H4 (cell line): ENCODE results near the gene KRTAP4-3. TPM values are rescaled to one million over a fixed set of nuclear protein-coding genes. Genes with fewer than 3 reads are reported as not detected.
"Not testable (repeated sequence)": the region's sequence is repeated elsewhere in the genome, so short reads cannot be mapped to it uniquely, and the experiment has no call there.

ENCODE experiments used
- DNase-seq: peaks from one replicate; pipeline ENCODE4 v3.0.0-alpha.2; 2015; ENCODE audit warnings: low spot score
- total RNA-seq: library from RNA; depleted of rRNA; stranded (reverse); fragments of >200 nt; shearing (Covaris generic); gene quantifications from 2 replicates; pipeline ENCODE4 v1.2.3, GENCODE V29; 2014; rRNA removed

Gene KRTAP4-3
- total RNA-seq, 1 experiment from 2014 or later: not detected

DNA sequence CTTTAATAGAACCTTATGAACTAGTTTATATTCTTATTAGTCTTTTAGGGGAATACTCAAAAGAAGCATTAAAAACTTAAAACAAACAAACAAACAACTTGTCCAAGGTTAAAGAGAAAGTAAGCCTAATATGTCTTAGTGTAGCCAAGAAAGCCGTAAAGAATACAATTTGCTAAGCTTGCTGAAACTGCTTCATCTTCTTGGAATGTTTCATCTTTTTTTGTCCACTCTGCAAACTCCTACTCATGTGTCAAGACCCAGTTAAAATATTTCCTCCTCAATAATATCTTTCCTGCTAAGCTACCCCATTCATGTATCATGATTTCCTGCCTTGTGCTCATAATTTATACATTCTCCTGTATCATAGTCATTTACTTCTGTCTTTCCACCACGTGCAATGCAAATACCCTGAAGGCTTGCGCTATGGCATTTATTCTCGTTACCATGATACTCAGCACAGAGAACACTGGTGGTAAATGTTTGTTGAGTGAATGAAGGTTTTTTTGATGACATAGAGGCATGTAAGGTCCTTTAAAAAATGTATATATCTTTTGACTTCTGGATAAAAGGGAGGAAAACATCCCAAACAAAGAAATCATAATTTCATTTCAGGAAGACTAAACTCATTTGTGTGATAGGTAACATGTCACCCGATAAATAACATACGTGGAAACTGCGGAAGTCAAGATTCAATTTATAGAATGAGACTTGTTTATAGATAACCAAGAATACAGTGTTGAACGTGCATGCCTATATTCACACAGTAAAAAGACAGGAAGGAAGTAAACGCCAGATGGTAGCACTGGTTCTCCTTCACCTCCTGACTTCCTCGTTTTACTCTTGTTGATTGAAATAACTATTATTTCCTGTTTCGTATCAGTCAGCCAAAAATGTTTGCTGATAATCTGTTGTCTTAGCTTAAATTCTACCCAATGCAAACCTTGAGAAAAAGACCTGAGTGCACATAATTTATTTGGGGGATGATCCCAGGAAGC, 48.0 kb downstream of the KRTAP4-3 start:
- DNase-seq: not testable (repeated sequence)

DNA sequence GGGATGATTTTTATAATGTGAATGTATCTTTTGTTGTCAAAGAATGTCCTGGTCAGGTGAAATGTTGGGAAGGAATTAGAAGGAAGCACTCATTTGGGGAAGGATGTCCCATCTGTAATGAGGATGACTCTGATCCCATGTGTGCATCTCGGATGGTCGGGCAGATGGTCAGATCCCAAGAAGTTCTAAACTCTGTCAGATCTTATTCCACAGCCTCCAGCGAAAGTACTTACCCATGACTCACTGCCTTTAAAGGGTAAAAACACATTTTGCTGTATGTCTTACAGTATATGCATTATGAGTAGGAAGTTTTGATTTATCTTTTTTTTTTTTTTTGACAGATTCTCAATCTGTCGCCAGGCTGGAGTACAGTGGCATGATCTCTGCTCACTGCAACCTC, 49.3 kb downstream of the KRTAP4-3 start:
- no peak for DNase-seq

DNA sequence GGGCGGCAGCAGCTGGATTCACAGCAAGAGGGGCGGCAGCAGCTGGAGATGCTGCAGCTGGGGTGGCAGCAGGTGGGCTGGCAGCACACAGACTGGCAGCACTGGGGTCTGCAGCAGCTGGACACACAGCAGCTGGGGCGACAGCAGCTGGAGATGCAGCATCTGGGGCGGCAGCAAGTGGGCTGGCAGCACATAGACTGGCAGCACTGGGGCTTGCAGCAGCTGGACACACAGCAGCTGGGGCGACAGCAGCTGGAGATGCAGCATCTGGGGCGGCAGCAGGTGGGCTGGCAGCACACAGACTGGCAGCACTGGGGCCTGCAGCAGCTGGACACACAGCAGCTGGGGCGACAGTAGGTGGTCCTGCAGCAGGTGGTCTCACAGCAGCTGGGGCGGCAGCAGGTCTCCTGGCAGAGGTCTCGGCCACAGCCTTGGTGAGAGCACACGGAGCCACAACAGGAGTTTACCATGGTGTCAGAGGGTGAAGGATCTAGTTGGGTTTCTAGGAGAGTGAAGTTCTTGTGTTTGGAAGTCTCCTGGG, 50.1 kb downstream of the KRTAP4-3 start, which contains the start of gene KRTAP4-11:
Gene KRTAP4-11 (minus strand): TSS at position 528 of the 541 bp plus-strand sequence. CDS start 58 bp downstream, at position 470.
- DNase-seq: not testable (repeated sequence)

Other genes with a start within 250 kb of the KRTAP4-3 start
- not detected in 2 replicates for gene KRT23, start 230.6 kb downstream of the KRTAP4-3 start, total RNA-seq
- gene KRT39, start 201.3 kb downstream of the KRTAP4-3 start, total RNA-seq: 0.18 TPM in 1 of 2 replicates, not detected in the other
- gene KRT40, start 183.9 kb downstream of the KRTAP4-3 start, total RNA-seq: not detected in 2 replicates
- gene KRTAP3-3, start 174.1 kb downstream of the KRTAP4-3 start, total RNA-seq: not detected in 2 replicates
- not detected in 2 replicates for gene KRTAP3-2, start 168.3 kb downstream of the KRTAP4-3 start, total RNA-seq
- gene KRTAP3-1, start 159.1 kb downstream of the KRTAP4-3 start, total RNA-seq: not detected in 2 replicates
- 0.27 TPM in 1 of 2 replicates, not detected in the other for gene KRTAP1-5, start 141.0 kb downstream of the KRTAP4-3 start, total RNA-seq
- gene KRTAP1-4, start 138.0 kb downstream of the KRTAP4-3 start, total RNA-seq: not detected in 2 replicates
- gene KRTAP1-3, start 133.3 kb downstream of the KRTAP4-3 start, total RNA-seq: not detected in 2 replicates
- not detected in 2 replicates for gene KRTAP1-1, start 126.8 kb downstream of the KRTAP4-3 start, total RNA-seq
- not detected in 2 replicates for gene KRTAP2-1, start 120.9 kb downstream of the KRTAP4-3 start, total RNA-seq
- not detected in 2 replicates for gene KRTAP2-2, start 113.0 kb downstream of the KRTAP4-3 start, total RNA-seq
- 0.21 TPM in 1 of 2 replicates, not detected in the other for gene KRTAP2-3, start 108.1 kb downstream of the KRTAP4-3 start, total RNA-seq
- not detected in 2 replicates for gene KRTAP2-4, start 102.3 kb downstream of the KRTAP4-3 start, total RNA-seq
- not detected in 2 replicates for gene KRTAP4-7, start 84.1 kb downstream of the KRTAP4-3 start, total RNA-seq
- not detected in 2 replicates for gene KRTAP4-8, start 70.1 kb downstream of the KRTAP4-3 start, total RNA-seq
- gene KRTAP4-16, start 66.0 kb downstream of the KRTAP4-3 start, total RNA-seq: not detected in 2 replicates
- gene KRTAP4-9, start 62.8 kb downstream of the KRTAP4-3 start, total RNA-seq: not detected in 2 replicates
- not detected in 2 replicates for gene KRTAP4-11, start 49.8 kb downstream of the KRTAP4-3 start, total RNA-seq
- gene KRTAP4-12, start 44.0 kb downstream of the KRTAP4-3 start, total RNA-seq: not detected in 2 replicates
- gene KRTAP4-6, start 27.7 kb downstream of the KRTAP4-3 start, total RNA-seq: not detected in 2 replicates
- gene KRTAP4-5, start 18.4 kb downstream of the KRTAP4-3 start, total RNA-seq: not detected in 2 replicates
- gene KRTAP4-4, start 7.5 kb downstream of the KRTAP4-3 start, total RNA-seq: not detected in 2 replicates
- not detected in 2 replicates for gene KRTAP4-2, start 10.0 kb upstream of the KRTAP4-3 start, total RNA-seq
- gene KRTAP4-1, start 16.7 kb upstream of the KRTAP4-3 start, total RNA-seq: not detected in 2 replicates
- gene KRTAP9-1, start 21.7 kb upstream of the KRTAP4-3 start, total RNA-seq: not detected in 2 replicates
- not detected in 2 replicates for gene KRTAP9-2, start 58.4 kb upstream of the KRTAP4-3 start, total RNA-seq
- not detected in 2 replicates for gene KRTAP9-3, start 64.2 kb upstream of the KRTAP4-3 start, total RNA-seq
- not detected in 2 replicates for gene KRTAP9-8, start 69.8 kb upstream of the KRTAP4-3 start, total RNA-seq
- gene KRTAP9-4, start 81.5 kb upstream of the KRTAP4-3 start, total RNA-seq: not detected in 2 replicates
- gene KRTAP9-9, start 87.2 kb upstream of the KRTAP4-3 start, total RNA-seq: not detected in 2 replicates
- gene KRTAP9-6, start 97.2 kb upstream of the KRTAP4-3 start, total RNA-seq: not detected in 2 replicates
- gene KRTAP9-7, start 107.5 kb upstream of the KRTAP4-3 start, total RNA-seq: not detected in 2 replicates
- not detected in 2 replicates for gene KRTAP29-1, start 134.6 kb upstream of the KRTAP4-3 start, total RNA-seq
- gene KRTAP16-1, start 141.1 kb upstream of the KRTAP4-3 start, total RNA-seq: not detected in 2 replicates
- not detected in 2 replicates for gene KRTAP17-1, start 147.5 kb upstream of the KRTAP4-3 start, total RNA-seq
- not detected in 2 replicates for gene KRT33A, start 182.6 kb upstream of the KRTAP4-3 start, total RNA-seq
- not detected in 2 replicates for gene KRT33B, start 201.6 kb upstream of the KRTAP4-3 start, total RNA-seq
- 0.12 and 0.21 TPM in 2 replicates for gene KRT34, start 214.1 kb upstream of the KRTAP4-3 start, total RNA-seq
- not detected in 2 replicates for gene KRT31, start 229.4 kb upstream of the KRTAP4-3 start, total RNA-seq